ENCODE results near the gene SIN3A.
A peak's percentile ranks its signal among the peaks of the same experiment; 100 is the strongest.
"Not testable (repeated sequence)": the region's sequence is repeated elsewhere in the genome, so short reads cannot be mapped to it uniquely, and the experiment has no call there.

Gene SIN3A

GRCh38 chr15:75451674-75452363, at the start of gene SIN3A:
TSS of gene SIN3A (minus strand) at chr15:75451690. CDS start at chr15:75430375, 21,315 bp downstream.
- Mint-ChIP-seq H3K36me3 (peaks cover 2% of the 10 kb centered on the region), H3K4me1 (peaks cover 35% of the 10 kb centered on the region), H3K27me3 (no peaks in the 10 kb centered on the region), H3K4me3 (peak within 1 kb of the TSS; percentile 84), H3K9me3 (no peaks in the 10 kb centered on the region), H3K27ac (peak within 1 kb of the TSS; percentile 99)
- ATAC-seq (ENCODE audit: low read depth): peak; percentile 45
- DNase-seq (ENCODE audit: low spot score in 2 of 2): peak; percentile 83 to 97

DNA sequence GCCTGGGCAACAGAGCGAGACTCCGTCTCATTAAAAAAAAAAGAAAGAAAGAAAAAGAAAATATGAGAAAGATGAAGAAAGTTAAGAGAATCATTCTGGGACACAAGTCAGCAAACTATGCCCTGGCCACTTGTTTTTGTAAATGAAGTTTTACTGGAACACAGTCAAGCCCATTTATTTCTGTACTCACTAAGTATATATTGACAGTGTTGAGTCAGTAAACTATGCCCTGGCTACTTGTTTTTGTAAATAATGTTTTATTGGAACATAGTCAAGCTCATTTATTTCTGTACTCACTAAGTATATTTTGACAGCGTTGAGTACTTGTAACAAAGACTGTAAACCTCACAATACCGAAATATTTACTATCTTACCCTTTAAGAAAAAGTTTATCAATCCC, 42.2 kb upstream of the SIN3A start:
- no peak for DNase-seq (ENCODE audit: low spot score in 2 of 2)
- Mint-ChIP-seq H3K27ac (no peak overlapping the region), H3K27me3 (no peaks in the 10 kb centered on the region), H3K4me1 (no peaks in the 10 kb centered on the region), H3K4me3 (no peak overlapping the region), H3K9me3 (peaks cover 3% of the 10 kb centered on the region), H3K36me3 (peaks cover 19% of the 10 kb centered on the region)
- ATAC-seq (ENCODE audit: low read depth): no peak

GRCh38 chr15:75483961-75484360, 32.5 kb upstream of the SIN3A start:
- Mint-ChIP-seq H3K27ac (no peak overlapping the region), H3K9me3 (no peaks in the 10 kb centered on the region), H3K4me1 (no peaks in the 10 kb centered on the region), H3K4me3 (no peak overlapping the region), H3K27me3 (no peaks in the 10 kb centered on the region), H3K36me3 (peaks cover 9% of the 10 kb centered on the region)
- no peak for ATAC-seq (ENCODE audit: low read depth)
- no peak for DNase-seq (ENCODE audit: low spot score in 2 of 2)

DNA sequence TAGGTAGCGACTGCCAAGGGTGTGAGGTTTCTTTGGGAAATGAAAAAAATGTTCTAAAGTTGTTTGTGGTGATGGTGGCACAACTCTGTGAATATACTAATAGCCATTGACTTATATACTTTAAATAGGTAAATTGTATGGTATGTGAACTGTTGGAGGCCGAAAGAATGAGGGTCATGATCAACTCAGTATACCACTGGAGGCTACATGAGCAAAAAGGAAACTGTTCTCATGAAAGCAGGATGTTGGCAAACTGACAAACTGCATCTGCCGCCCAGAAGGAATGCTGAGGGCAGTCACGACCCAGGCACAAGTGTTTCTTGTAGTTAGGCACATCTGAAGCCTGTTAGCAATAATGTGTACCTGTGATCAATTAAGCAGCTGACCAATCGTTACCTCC, 32.1 kb upstream of the SIN3A start:
- H3K9me3 Mint-ChIP-seq; H3K27me3 Mint-ChIP-seq; H3K4me3 Mint-ChIP-seq; DNase-seq (ENCODE audit: low spot score in 2 of 2); H3K36me3 Mint-ChIP-seq; ATAC-seq (ENCODE audit: low read depth); H3K4me1 Mint-ChIP-seq; H3K27ac Mint-ChIP-seq: not testable (repeated sequence)

GRCh38 chr15:75483106-75483505, 31.6 kb upstream of the SIN3A start:
- Mint-ChIP-seq H3K27me3 (no peaks in the 10 kb centered on the region), H3K27ac (no peak overlapping the region), H3K9me3 (no peaks in the 10 kb centered on the region), H3K4me1 (no peaks in the 10 kb centered on the region), H3K4me3 (no peak overlapping the region), H3K36me3 (peaks cover 9% of the 10 kb centered on the region)
- no peak for DNase-seq (ENCODE audit: low spot score in 2 of 2)
- ATAC-seq (ENCODE audit: low read depth): no peak

DNA sequence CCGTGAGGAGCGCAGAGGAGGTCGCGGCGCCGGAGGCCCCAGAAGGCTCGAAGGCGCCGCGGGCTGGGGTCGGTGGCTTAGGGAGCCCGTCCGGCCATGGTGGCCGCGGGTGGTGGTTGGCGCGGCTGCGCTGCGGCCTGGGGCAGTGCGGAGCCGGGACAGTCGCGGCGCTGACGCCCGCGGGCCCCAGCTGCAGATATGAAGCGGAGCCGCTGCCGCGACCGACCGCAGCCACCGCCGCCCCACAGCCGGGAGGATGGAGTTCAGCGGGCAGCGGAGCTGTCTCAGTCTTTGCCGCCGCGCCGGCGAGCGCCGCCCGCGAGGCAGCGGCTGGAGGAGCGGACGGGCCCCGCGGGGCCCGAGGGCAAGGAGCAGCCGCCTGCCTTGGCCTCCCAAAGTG, 29.0 kb upstream of the SIN3A start:
- H3K4me1 Mint-ChIP-seq; DNase-seq (ENCODE audit: low spot score in 2 of 2); H3K9me3 Mint-ChIP-seq; H3K27me3 Mint-ChIP-seq; H3K36me3 Mint-ChIP-seq; H3K4me3 Mint-ChIP-seq; ATAC-seq (ENCODE audit: low read depth); H3K27ac Mint-ChIP-seq: not testable (repeated sequence)

GRCh38 chr15:75479670-75480069, 28.2 kb upstream of the SIN3A start:
- no peaks in the 10 kb centered on the region for H3K4me1 Mint-ChIP-seq
- DNase-seq (ENCODE audit: low spot score in 2 of 2): no peak
- ATAC-seq (ENCODE audit: low read depth): no peak
- no peak overlapping the region for H3K27ac Mint-ChIP-seq
- H3K9me3 Mint-ChIP-seq: no peaks in the 10 kb centered on the region
- peaks cover 11% of the 10 kb centered on the region for H3K36me3 Mint-ChIP-seq
- no peak overlapping the region for H3K4me3 Mint-ChIP-seq
- H3K27me3 Mint-ChIP-seq: no peaks in the 10 kb centered on the region

GRCh38 chr15:75477094-75477493, 25.6 kb upstream of the SIN3A start:
- not testable (repeated sequence) for H3K4me1 Mint-ChIP-seq; H3K9me3 Mint-ChIP-seq; ATAC-seq (ENCODE audit: low read depth); H3K27ac Mint-ChIP-seq; H3K4me3 Mint-ChIP-seq; H3K27me3 Mint-ChIP-seq; DNase-seq (ENCODE audit: low spot score in 2 of 2)
- peaks cover 12% of the 10 kb centered on the region for H3K36me3 Mint-ChIP-seq

- Mint-ChIP-seq H3K27me3 (no peaks in the 10 kb centered on the region), H3K36me3 (peaks cover 23% of the 10 kb centered on the region), H3K27ac (no peak overlapping the region), H3K4me3 (no peak overlapping the region), H3K9me3 (no peaks in the 10 kb centered on the region), H3K4me1 (no peaks in the 10 kb centered on the region)
- ATAC-seq (ENCODE audit: low read depth) (no peak), DNase-seq (ENCODE audit: low spot score in 2 of 2) (no peak)
These were observed 17.6 kb upstream of the SIN3A start for GRCh38 chr15:75468913-75469598.

GRCh38 chr15:75460646-75461045, 9.2 kb upstream of the SIN3A start:
- H3K9me3 Mint-ChIP-seq: no peaks in the 10 kb centered on the region
- no peaks in the 10 kb centered on the region for H3K27me3 Mint-ChIP-seq
- H3K4me1 Mint-ChIP-seq: peaks cover 5% of the 10 kb centered on the region
- no peak for DNase-seq (ENCODE audit: low spot score in 2 of 2)
- H3K4me3 Mint-ChIP-seq: no peak overlapping the region
- ATAC-seq (ENCODE audit: low read depth): no peak
- no peak overlapping the region for H3K27ac Mint-ChIP-seq
- H3K36me3 Mint-ChIP-seq: no peaks in the 10 kb centered on the region

- Mint-ChIP-seq H3K9me3 (no peaks in the 10 kb centered on the region), H3K27ac (no peak overlapping the region), H3K4me3 (no peak overlapping the region), H3K36me3 (no peaks in the 10 kb centered on the region), H3K4me1 (peaks cover 5% of the 10 kb centered on the region), H3K27me3 (no peaks in the 10 kb centered on the region)
- DNase-seq (ENCODE audit: low spot score in 2 of 2): no peak
- no peak for ATAC-seq (ENCODE audit: low read depth)
These were observed 8.1 kb upstream of the SIN3A start for GRCh38 chr15:75459581-75459980.

GRCh38 chr15:75456710-75457109, 5.2 kb upstream of the SIN3A start:
- ATAC-seq (ENCODE audit: low read depth) (no peak), DNase-seq (ENCODE audit: low spot score in 2 of 2) (no peak)
- no peaks in the 10 kb centered on the region for H3K9me3 Mint-ChIP-seq
- no peak overlapping the region for H3K27ac Mint-ChIP-seq
- H3K36me3 Mint-ChIP-seq: no peaks in the 10 kb centered on the region
- H3K27me3 Mint-ChIP-seq: no peaks in the 10 kb centered on the region
- H3K4me1 Mint-ChIP-seq: peaks cover 17% of the 10 kb centered on the region
- no peak overlapping the region for H3K4me3 Mint-ChIP-seq

DNA sequence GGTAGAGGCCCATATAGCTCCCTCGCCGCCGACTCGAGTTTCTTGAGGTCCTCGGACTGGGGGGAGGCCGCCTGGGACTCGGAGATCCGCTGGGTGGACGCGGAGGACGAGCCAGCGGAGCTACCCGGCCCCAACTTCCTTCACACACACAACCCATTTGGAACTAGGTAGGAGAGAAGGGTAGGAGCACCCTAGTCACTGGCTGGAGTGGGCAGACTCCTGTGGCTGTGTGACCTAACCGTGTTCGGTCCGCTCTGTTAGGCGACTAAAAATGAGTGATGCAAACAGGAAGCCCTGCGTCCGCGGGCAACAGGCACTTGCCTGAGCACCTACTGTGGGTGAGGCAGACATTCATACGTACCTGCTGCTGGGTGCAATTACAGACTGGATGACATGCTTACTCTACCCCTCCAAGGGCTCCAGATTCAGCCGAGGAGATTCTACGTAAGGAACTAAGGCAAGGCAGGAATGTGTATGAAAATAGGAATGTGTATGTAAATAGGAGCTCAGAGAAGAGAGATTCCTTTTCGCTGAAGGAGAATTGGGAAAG, 4.6 kb upstream of the SIN3A start:
- ATAC-seq (ENCODE audit: low read depth): no peak
- peak overlapping the region; percentile 99 for H3K27ac Mint-ChIP-seq
- H3K9me3 Mint-ChIP-seq: no peaks in the 10 kb centered on the region
- H3K4me3 Mint-ChIP-seq: peak overlapping the region; percentile 88
- no peaks in the 10 kb centered on the region for H3K27me3 Mint-ChIP-seq
- H3K4me1 Mint-ChIP-seq: peaks cover 17% of the 10 kb centered on the region
- no peak for DNase-seq (ENCODE audit: low spot score in 2 of 2)
- no peaks in the 10 kb centered on the region for H3K36me3 Mint-ChIP-seq

GRCh38 chr15:75455424-75455981, 4.0 kb upstream of the SIN3A start:
- DNase-seq (ENCODE audit: low spot score in 2 of 2) (peak; percentile 81 to 83), ATAC-seq (ENCODE audit: low read depth) (peak; percentile 14)
- no peaks in the 10 kb centered on the region for H3K9me3 Mint-ChIP-seq
- no peaks in the 10 kb centered on the region for H3K27me3 Mint-ChIP-seq
- peaks cover 18% of the 10 kb centered on the region for H3K4me1 Mint-ChIP-seq
- peak overlapping the region; percentile 88 for H3K4me3 Mint-ChIP-seq
- no peaks in the 10 kb centered on the region for H3K36me3 Mint-ChIP-seq
- H3K27ac Mint-ChIP-seq: peak overlapping the region; percentile 99

Measured in memory B cell (primary cell).